ENCODE data around the gene ZFYVE26. TPM values are rescaled to one million over a fixed set of nuclear protein-coding genes. Genes with fewer than 3 reads are reported as not detected.

Gene ZFYVE26
- total and polyA plus RNA-seq, 2 of the 8 experiments (the other 6 are each of a cell fraction or from before 2014, with no cell fraction given) = 13.0 to 23.3 TPM

GRCh38 chr14:67746927-67747326 is 69.5 kb downstream of the ZFYVE26 start (continued):
- TF ChIP-seq CHD7 (IDR thresholded peaks at IDR 0.05; ENCODE audit: insufficient replicate concordance, low read length) (no peak), TBP (IDR thresholded peaks at IDR 0.05; ENCODE audit: low read depth, low read length) (no peak), EP300 (IDR thresholded peaks at IDR 0.05; ENCODE audit: borderline replicate concordance in 1 of 2, low read depth in 2 of 2, low read length in 2 of 2) (no peak), TAF7 (optimal IDR thresholded peaks at IDR 0.05; ENCODE audit: borderline replicate concordance, low read depth, low read length) (no peak), SP1 (IDR thresholded peaks at IDR 0.05; ENCODE audit: low read depth, low read length) (no peak), RNF2 (IDR thresholded peaks at IDR 0.05; ENCODE audit: borderline replicate concordance, low read depth, low read length, missing control alignments, poor library complexity, severe bottlenecking) (no peak)

Measured in H1 (cell line).